Measurements from ENCODE around the gene SRP68.

GRCh38 chr17:76018340-76018680 is 54.0 kb downstream of the SRP68 start:
- TF ChIP-seq CTCF (IDR thresholded peaks at IDR 0.05): no peak
- no peak for TF ChIP-seq POLR2A (IDR thresholded peaks at IDR 0.05)

Measured in Peyer's patch (tissue), 4 donors.